HepG2 (cell line): Measurements from ENCODE around the gene TIAM2. TPM values are rescaled to one million over a fixed set of nuclear protein-coding genes. Genes with fewer than 3 reads are reported as not detected.

Source experiments
- BRCA1 ChIP-seq: sonication (generic); formaldehyde crosslinking; IDR thresholded peaks from 2 replicates; pipeline ENCODE4 v1.4.0; 2020; ENCODE audit warnings: missing genetic modification reagents
- KDM1A ChIP-seq: IDR thresholded peaks from 2 replicates; pipeline ENCODE4 v1.6.1; 2016; ENCODE audit warnings: missing compliant biosample characterization
- MAFG ChIP-seq: sonication (generic); formaldehyde crosslinking; IDR thresholded peaks from 2 replicates; pipeline ENCODE4 v1.5.1; 2020; ENCODE audit warnings: mild to moderate bottlenecking, missing genetic modification reagents
- NCOA5 ChIP-seq: sonication (generic); formaldehyde crosslinking; IDR thresholded peaks from 2 replicates; pipeline ENCODE4 v1.4.0; 2020; ENCODE audit warnings: missing genetic modification reagents
- NKX3-1 ChIP-seq: sonication (generic); formaldehyde crosslinking; IDR thresholded peaks from 2 replicates; pipeline ENCODE4 v1.5.0; 2020; ENCODE audit warnings: missing genetic modification reagents
- PCBP1 ChIP-seq: fragments of 200-400 bp; formaldehyde crosslinking; IDR thresholded peaks from 2 replicates; pipeline ENCODE4 v1.6.1; 2017; ENCODE audit warnings: mild to moderate bottlenecking, low read depth, low read length, borderline replicate concordance
- TOPORS ChIP-seq: sonication (generic); formaldehyde crosslinking; IDR thresholded peaks from 2 replicates; pipeline ENCODE4 v1.8.0; 2023; ENCODE audit warnings: mild to moderate bottlenecking, missing genetic modification reagents
- ZHX1 ChIP-seq: sonication (generic); formaldehyde crosslinking; IDR thresholded peaks from 2 replicates; pipeline ENCODE4 v1.8.1; 2022; ENCODE audit warnings: low read depth, mild to moderate bottlenecking, missing genetic modification reagents
- ZNF704 ChIP-seq: sonication (generic); formaldehyde crosslinking; IDR thresholded peaks from 2 replicates; pipeline ENCODE4 v1.8.1; 2023; ENCODE audit warnings: mild to moderate bottlenecking, inconsistent platforms, moderate library complexity, missing genetic modification reagents, borderline replicate concordance
- polyA plus RNA-seq, 8 experiments: library from polyadenylated mRNA; depleted of rRNA in 3 of 8; stranded (reverse) in 7 of 8; unstranded in 1 of 8; fragments of >200 nt; fragmentation: Illumina TruSeq in 4 of 8; extraction: Trizol in 4 of 8; gene quantifications; 2 replicates each; pipeline versions ENCODE4 v1.2.1 to v1.2.3, GENCODE V29; 2011 to 2016; ENCODE audit warnings: low read depth in 4 of 8, missing spikeins in 1 of 8, mixed read lengths in 1 of 8; ENCODE audit not compliant: insufficient read depth in 1 of 8
- total RNA-seq, 5 experiments: library from RNA; depleted of rRNA; stranded (reverse); fragments of >200 nt; fragmentation: Illumina TruSeq; extraction: Trizol; gene quantifications; 2 replicates each; pipeline ENCODE4 v1.2.3, GENCODE V29; 2016; ENCODE audit warnings: low read depth in 1 of 5
- TF ChIP-seq, protein P1 (sequence below): sonication (generic); formaldehyde crosslinking; IDR thresholded peaks from 2 replicates; pipeline ENCODE4 v1.4.0; 2020; ENCODE audit warnings: missing genetic modification reagents
- TF ChIP-seq, protein P2 (sequence below): sonication (generic); formaldehyde crosslinking; IDR thresholded peaks from 2 replicates; pipeline ENCODE4 v1.4.0; 2020; ENCODE audit warnings: missing genetic modification reagents
- TF ChIP-seq, protein P3 (sequence below): sonication (generic); formaldehyde crosslinking; IDR thresholded peaks from 2 replicates; pipeline ENCODE4 v1.4.0; 2020; ENCODE audit warnings: low read depth, missing genetic modification reagents

The TIAM2 gene
- total and polyA plus RNA-seq, 2 of the 13 experiments (the other 11 are each of a cell fraction or from before 2014, with no cell fraction given): 4.1 to 4.5 TPM

DNA sequence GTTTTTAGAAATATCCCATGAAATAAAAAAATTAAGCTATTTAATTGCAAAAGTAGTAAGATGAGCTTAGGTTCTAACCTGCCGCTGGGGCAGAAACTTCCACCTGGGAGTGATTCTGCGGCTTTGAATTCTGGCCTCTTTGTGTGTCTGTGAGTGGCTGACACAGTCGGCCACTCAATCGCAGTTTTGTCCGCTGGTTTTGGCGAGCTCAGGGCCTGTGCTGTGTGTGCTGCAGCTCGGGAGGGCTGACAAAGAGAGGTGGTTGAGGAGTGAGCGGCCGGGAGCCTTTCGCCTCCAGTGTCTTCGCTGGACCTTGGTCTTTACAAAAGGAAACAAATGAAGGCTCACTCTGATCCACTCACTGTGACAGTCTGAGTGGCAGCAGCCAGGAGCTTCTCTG is 128.4 kb downstream of the TIAM2 start (continued):
- no peak for TF ChIP-seq ZNF704 (CRISPR knock-in tag)
- TF ChIP-seq PCBP1: no peak
- no peak for TF ChIP-seq ZHX1 (CRISPR knock-in tag)
- no peak for TF ChIP-seq TOPORS (CRISPR knock-in tag)
- TF ChIP-seq BRCA1 (CRISPR knock-in tag): no peak
- no peak for TF ChIP-seq NCOA5 (CRISPR knock-in tag)
- TF ChIP-seq, protein P1, sequence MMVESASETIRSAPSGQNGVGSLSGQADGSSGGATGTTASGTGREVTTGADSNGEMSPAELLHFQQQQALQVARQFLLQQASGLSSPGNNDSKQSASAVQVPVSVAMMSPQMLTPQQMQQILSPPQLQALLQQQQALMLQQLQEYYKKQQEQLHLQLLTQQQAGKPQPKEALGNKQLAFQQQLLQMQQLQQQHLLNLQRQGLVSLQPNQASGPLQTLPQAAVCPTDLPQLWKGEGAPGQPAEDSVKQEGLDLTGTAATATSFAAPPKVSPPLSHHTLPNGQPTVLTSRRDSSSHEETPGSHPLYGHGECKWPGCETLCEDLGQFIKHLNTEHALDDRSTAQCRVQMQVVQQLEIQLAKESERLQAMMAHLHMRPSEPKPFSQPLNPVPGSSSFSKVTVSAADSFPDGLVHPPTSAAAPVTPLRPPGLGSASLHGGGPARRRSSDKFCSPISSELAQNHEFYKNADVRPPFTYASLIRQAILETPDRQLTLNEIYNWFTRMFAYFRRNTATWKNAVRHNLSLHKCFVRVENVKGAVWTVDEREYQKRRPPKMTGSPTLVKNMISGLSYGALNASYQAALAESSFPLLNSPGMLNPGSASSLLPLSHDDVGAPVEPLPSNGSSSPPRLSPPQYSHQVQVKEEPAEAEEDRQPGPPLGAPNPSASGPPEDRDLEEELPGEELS (CRISPR knock-in tag): no peak
- TF ChIP-seq, protein P2, sequence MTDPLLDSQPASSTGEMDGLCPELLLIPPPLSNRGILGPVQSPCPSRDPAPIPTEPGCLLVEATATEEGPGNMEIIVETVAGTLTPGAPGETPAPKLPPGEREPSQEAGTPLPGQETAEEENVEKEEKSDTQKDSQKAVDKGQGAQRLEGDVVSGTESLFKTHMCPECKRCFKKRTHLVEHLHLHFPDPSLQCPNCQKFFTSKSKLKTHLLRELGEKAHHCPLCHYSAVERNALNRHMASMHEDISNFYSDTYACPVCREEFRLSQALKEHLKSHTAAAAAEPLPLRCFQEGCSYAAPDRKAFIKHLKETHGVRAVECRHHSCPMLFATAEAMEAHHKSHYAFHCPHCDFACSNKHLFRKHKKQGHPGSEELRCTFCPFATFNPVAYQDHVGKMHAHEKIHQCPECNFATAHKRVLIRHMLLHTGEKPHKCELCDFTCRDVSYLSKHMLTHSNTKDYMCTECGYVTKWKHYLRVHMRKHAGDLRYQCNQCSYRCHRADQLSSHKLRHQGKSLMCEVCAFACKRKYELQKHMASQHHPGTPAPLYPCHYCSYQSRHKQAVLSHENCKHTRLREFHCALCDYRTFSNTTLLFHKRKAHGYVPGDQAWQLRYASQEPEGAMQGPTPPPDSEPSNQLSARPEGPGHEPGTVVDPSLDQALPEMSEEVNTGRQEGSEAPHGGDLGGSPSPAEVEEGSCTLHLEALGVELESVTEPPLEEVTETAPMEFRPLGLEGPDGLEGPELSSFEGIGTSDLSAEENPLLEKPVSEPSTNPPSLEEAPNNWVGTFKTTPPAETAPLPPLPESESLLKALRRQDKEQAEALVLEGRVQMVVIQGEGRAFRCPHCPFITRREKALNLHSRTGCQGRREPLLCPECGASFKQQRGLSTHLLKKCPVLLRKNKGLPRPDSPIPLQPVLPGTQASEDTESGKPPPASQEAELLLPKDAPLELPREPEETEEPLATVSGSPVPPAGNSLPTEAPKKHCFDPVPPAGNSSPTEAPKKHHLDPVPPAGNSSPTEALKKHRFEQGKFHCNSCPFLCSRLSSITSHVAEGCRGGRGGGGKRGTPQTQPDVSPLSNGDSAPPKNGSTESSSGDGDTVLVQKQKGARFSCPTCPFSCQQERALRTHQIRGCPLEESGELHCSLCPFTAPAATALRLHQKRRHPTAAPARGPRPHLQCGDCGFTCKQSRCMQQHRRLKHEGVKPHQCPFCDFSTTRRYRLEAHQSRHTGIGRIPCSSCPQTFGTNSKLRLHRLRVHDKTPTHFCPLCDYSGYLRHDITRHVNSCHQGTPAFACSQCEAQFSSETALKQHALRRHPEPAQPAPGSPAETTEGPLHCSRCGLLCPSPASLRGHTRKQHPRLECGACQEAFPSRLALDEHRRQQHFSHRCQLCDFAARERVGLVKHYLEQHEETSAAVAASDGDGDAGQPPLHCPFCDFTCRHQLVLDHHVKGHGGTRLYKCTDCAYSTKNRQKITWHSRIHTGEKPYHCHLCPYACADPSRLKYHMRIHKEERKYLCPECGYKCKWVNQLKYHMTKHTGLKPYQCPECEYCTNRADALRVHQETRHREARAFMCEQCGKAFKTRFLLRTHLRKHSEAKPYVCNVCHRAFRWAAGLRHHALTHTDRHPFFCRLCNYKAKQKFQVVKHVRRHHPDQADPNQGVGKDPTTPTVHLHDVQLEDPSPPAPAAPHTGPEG (CRISPR knock-in tag): peak; percentile 82
- TF ChIP-seq, protein P3, sequence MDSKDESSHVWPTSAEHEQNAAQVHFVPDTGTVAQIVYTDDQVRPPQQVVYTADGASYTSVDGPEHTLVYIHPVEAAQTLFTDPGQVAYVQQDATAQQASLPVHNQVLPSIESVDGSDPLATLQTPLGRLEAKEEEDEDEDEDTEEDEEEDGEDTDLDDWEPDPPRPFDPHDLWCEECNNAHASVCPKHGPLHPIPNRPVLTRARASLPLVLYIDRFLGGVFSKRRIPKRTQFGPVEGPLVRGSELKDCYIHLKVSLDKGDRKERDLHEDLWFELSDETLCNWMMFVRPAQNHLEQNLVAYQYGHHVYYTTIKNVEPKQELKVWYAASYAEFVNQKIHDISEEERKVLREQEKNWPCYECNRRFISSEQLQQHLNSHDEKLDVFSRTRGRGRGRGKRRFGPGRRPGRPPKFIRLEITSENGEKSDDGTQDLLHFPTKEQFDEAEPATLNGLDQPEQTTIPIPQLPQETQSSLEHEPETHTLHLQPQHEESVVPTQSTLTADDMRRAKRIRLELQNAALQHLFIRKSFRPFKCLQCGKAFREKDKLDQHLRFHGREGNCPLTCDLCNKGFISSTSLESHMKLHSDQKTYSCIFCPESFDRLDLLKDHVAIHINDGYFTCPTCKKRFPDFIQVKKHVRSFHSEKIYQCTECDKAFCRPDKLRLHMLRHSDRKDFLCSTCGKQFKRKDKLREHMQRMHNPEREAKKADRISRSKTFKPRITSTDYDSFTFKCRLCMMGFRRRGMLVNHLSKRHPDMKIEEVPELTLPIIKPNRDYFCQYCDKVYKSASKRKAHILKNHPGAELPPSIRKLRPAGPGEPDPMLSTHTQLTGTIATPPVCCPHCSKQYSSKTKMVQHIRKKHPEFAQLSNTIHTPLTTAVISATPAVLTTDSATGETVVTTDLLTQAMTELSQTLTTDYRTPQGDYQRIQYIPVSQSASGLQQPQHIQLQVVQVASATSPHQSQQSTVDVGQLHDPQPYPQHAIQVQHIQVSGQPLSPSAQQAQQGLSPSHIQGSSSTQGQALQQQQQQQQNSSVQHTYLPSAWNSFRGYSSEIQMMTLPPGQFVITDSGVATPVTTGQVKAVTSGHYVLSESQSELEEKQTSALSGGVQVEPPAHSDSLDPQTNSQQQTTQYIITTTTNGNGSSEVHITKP (CRISPR knock-in tag): no peak
- no peak for TF ChIP-seq NKX3-1 (CRISPR knock-in tag)
- TF ChIP-seq MAFG (CRISPR knock-in tag): no peak
- no peak for TF ChIP-seq KDM1A
